Measurements from ENCODE around the gene SHKBP1.
"Not testable (repeated sequence)": the region's sequence is repeated elsewhere in the genome, so short reads cannot be mapped to it uniquely, and the experiment has no call there.

The SHKBP1 gene

DNA sequence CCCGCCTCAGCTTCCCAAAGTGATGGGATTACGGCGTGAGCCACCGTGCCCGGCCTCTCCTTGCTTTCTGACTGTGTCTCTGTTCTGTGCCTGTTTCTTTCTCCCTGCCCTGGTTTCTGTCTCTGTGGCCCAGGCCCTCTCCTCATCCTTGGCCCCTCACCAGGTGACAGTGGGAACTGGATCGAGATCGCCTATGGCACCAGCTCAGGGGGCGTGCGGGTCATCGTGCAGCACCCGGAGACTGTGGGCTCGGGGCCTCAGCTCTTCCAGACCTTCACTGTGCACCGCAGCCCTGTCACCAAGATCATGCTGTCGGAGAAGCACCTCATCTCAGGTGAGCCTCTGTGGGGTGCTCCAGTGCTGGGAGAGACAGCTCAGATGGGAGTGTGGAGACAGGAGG, 9.9 kb downstream of the SHKBP1 start:
- DNase-seq (no peak), ATAC-seq (no peak)
- Mint-ChIP-seq H3K4me3 (no peak overlapping the region), H3K4me1 (peaks cover 10% of the 10 kb centered on the region), H3K27me3 (no peaks in the 10 kb centered on the region), H3K36me3 (ENCODE audit: low read depth) (peaks cover 20% of the 10 kb centered on the region), H3K9me3 (no peaks in the 10 kb centered on the region), H3K27ac (no peak overlapping the region)

DNA sequence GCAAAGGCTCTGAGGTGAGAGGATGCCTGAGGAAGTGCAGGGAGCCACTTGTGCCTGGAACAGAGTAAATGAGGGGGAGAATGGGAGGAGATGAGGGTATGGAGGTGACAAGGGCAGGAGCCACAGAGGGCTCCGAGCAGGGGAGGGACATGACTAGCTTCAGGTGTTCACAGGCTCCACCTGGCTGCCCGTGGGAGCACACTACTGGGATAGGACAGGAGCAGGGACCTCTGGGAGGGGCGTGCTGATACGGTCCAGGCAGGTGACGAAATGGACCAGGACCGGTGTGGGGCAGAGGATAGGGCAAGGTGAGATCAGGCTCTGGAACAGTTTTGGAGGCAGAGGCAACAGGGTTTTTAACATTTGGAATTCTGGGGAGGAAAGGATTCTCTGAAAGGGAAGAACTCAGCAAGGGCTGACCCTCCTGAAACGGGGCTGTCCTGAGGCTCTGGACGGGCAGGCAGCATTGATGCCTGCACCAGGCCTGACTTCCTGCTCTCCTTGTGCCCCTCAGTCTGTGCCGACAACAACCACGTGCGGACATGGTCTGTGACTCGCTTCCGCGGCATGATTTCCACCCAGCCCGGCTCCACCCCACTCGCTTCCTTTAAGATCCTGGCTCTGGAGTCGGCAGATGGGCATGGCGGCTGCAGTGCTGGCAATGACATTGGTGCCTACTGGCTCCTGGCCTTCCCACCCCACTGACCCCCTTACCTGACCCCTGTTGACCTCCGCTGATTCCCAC, 11.6 kb downstream of the SHKBP1 start:
- H3K27me3 Mint-ChIP-seq: no peaks in the 10 kb centered on the region
- no peak overlapping the region for H3K27ac Mint-ChIP-seq
- no peaks in the 10 kb centered on the region for H3K9me3 Mint-ChIP-seq
- DNase-seq: no peak
- no peak for ATAC-seq
- peaks cover 14% of the 10 kb centered on the region for H3K36me3 Mint-ChIP-seq (ENCODE audit: low read depth)
- peaks cover 10% of the 10 kb centered on the region for H3K4me1 Mint-ChIP-seq
- no peak overlapping the region for H3K4me3 Mint-ChIP-seq

DNA sequence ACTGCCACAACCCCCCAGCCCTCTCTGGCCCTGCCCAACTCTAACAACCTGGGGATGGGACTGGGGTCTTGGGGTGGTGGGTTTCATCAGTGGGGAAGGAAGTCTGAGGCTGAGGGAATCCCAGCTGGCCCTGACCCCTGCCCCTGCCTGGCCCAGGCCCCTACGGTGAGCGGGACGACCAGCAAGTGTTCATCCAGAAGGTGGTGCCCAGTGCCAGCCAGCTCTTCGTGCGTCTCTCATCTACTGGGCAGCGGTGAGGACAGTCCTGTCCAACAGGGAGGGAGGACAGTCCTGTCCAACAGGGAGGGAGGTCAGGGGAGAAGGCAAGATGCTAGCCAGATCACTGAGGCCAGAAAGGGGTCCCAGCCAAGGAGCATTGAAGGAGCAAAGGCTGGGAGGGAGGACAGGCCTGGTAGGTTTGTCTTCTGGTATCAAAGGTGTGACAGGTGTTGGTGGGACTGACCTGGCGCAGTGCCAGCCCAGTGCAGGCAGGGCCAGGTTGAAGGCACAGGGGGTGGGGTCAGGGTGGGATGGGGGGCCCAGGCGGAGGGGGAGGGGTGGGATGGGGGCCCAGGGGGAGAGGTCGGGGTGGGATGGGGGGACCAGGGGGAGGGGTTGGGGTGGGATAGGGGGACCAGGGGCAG, 12.4 kb downstream of the SHKBP1 start:
- Mint-ChIP-seq H3K4me1 (peaks cover 9% of the 10 kb centered on the region), H3K9me3 (no peaks in the 10 kb centered on the region), H3K27me3 (no peaks in the 10 kb centered on the region), H3K4me3 (no peak overlapping the region), H3K27ac (no peak overlapping the region), H3K36me3 (ENCODE audit: low read depth) (peaks cover 13% of the 10 kb centered on the region)
- DNase-seq: no peak
- ATAC-seq: no peak

DNA sequence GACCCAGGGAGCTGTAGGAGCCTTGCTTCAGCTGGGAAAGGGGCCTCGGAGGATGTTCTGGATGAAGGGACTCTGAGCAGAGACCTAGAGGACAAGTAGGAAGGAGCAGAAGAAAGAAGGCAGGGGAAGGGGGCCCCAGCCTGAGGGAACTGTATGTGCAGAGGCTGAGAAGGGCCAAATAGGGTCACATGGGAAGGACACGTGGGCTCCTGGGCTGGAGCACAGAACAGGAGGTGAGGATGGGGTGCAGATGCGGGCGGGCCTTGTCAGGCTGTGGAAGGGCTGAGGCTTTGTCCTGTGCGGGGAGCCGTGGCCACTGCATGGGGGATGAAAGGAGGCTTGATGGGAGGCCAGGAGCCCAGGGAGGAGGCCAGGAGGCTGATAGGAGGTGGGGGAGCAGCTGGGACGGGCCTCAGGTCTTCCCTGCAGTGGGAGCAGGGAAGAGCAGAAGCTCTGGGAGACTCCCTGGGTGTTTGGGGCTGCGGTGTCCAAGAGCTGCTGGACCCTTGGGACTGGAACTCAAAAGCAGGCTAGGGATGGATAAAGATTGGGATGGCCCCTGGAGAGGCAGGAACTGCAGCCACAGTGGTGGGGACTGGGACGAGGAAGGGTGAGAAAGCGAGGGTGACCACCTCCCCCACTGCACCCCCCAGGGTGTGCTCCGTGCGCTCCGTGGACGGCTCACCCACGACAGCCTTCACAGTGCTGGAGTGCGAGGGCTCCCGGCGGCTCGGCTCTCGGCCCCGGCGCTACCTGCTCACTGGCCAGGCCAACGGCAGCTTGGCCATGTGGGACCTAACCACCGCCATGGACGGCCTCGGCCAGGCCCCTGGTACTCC, 13.1 kb downstream of the SHKBP1 start:
- Mint-ChIP-seq H3K4me3 (no peak overlapping the region), H3K36me3 (ENCODE audit: low read depth) (peaks cover 12% of the 10 kb centered on the region), H3K27ac (no peak overlapping the region), H3K9me3 (no peaks in the 10 kb centered on the region), H3K4me1 (peaks cover 12% of the 10 kb centered on the region), H3K27me3 (peaks cover 4% of the 10 kb centered on the region)
- DNase-seq: no peak
- no peak for ATAC-seq

DNA sequence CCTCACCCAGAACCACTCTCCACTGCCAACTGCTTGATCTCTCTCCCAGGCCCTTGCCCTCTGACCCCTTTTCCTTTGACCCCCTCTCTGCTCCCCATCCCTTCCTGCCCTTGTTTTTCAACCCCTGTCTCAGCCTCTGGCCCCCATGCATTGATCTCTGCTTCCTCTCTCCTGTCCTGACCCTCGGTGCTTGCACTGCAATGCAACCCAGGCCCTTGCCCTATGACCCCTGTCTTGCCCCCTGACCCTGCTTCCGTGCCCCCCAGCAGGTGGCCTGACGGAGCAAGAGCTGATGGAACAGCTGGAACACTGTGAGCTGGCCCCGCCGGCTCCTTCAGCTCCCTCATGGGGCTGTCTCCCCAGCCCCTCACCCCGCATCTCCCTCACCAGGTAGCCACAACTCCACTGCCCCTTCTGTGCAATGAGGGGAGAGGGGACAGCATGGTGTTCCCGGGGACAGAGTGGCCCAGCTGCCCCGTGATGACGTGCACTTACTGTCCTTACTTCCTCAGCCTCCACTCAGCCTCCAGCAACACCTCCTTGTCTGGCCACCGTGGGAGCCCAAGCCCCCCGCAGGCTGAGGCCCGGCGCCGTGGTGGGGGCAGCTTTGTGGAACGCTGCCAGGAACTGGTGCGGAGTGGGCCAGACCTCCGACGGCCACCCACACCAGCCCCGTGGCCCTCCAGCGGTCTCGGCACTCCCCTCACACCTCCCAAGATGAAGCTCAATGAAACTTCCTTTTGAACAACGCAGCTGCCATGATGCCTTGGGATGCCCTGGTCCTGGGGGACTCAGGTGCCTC, 14.0 kb downstream of the SHKBP1 start:
- H3K9me3 Mint-ChIP-seq: no peaks in the 10 kb centered on the region
- no peak overlapping the region for H3K27ac Mint-ChIP-seq
- peaks cover 15% of the 10 kb centered on the region for H3K4me1 Mint-ChIP-seq
- no peak for DNase-seq
- H3K4me3 Mint-ChIP-seq: no peak overlapping the region
- ATAC-seq: no peak
- peaks cover 12% of the 10 kb centered on the region for H3K36me3 Mint-ChIP-seq (ENCODE audit: low read depth)
- peaks cover 6% of the 10 kb centered on the region for H3K27me3 Mint-ChIP-seq

DNA sequence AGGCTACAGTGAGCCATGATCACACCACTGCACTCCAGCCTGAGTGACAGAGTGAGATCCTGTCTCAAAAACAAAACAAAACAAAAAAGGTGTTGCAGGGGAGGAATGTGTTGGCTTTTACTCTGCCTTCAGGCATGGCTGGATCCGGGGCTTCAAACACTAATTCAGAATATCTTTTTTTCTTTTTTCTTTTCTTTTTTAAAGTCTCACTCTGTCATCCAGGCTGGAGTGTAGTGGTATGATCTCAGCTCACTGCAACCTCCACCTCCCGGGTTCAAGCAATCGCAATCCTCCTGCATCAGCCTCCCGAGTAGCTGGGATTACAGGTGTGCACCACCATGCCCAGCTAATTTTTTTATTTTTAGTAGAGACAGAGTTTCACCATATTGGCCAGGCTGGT, 15.1 kb downstream of the SHKBP1 start:
- not testable (repeated sequence) for H3K9me3 Mint-ChIP-seq; H3K36me3 Mint-ChIP-seq (ENCODE audit: low read depth); H3K27ac Mint-ChIP-seq; H3K4me3 Mint-ChIP-seq; DNase-seq; ATAC-seq
- H3K27me3 Mint-ChIP-seq: peaks cover 12% of the 10 kb centered on the region
- peaks cover 16% of the 10 kb centered on the region for H3K4me1 Mint-ChIP-seq

DNA sequence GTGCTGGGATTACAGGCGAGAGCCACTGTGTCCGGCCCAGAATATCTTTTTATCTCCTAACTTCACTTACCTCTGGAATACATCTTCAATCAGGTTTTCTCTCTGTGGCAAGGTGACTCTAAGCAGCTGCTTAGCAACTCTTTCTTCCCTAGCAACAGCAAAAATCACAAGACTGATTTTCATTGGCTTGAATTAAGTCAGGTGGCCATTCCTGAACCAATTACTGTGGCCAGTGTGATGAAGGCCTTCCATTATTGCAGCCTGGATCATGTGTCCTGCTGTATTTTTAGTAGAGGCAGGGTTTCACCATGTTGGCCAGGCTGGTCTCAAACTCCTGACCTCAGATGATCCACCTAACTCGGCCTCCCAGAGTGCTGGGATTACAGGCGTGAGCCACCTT, 15.5 kb downstream of the SHKBP1 start:
- no peak overlapping the region for H3K4me3 Mint-ChIP-seq
- no peaks in the 10 kb centered on the region for H3K9me3 Mint-ChIP-seq
- peaks cover 16% of the 10 kb centered on the region for H3K4me1 Mint-ChIP-seq
- H3K36me3 Mint-ChIP-seq (ENCODE audit: low read depth): peaks cover 2% of the 10 kb centered on the region
- ATAC-seq (peak; percentile 44), DNase-seq (no peak)
- H3K27me3 Mint-ChIP-seq: peaks cover 13% of the 10 kb centered on the region
- H3K27ac Mint-ChIP-seq: no peak overlapping the region

DNA sequence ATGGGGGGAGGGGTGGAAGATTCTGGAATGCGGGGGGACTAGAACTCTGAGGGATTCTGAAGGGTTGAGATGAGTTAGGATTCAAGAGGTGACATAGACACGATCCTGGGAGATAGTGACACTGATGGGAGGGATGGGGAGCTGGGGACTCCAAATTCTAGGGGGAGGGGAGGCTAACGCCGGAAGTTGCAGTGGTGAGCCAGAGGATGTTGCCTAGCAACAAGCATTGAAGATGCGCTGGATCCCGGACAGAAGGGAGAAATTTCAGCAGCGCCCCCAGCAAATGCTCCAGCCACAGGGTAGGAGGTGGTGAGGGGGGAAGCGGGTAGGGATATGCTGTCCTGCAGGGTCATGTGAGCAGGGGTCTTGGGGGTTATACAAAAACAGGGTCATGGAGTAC, 17.6 kb downstream of the SHKBP1 start:
- Mint-ChIP-seq H3K9me3 (no peaks in the 10 kb centered on the region), H3K36me3 (ENCODE audit: low read depth) (no peaks in the 10 kb centered on the region), H3K4me3 (no peak overlapping the region), H3K27ac (no peak overlapping the region), H3K27me3 (peaks cover 30% of the 10 kb centered on the region), H3K4me1 (peaks cover 30% of the 10 kb centered on the region)
- no peak for DNase-seq
- no peak for ATAC-seq

DNA sequence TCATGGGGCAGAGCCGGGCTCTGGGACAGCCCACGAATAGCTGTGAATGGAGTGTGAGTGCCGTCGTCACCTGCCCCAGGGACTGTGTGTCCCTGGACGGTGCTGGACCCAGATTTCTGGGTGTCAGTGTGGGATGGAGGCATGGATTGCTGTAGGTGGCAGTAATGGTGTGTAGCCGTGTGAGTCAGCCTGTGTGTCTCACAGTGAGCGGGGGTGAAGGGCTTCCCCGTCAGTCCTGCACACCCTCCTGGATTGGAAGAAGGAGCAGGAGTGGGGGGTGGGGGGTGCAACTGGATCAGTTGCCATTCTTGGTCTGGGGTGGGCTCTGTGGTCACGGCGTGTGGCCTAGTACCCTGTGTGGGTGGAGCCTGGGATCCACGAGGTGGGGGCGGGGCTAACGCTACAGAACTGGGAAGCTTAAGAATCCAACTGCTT, 18.0 kb downstream of the SHKBP1 start:
- DNase-seq (no peak), ATAC-seq (no peak)
- Mint-ChIP-seq H3K4me3 (no peak overlapping the region), H3K9me3 (no peaks in the 10 kb centered on the region), H3K27me3 (peaks cover 34% of the 10 kb centered on the region), H3K27ac (no peak overlapping the region), H3K36me3 (ENCODE audit: low read depth) (no peaks in the 10 kb centered on the region), H3K4me1 (peaks cover 34% of the 10 kb centered on the region)

DNA sequence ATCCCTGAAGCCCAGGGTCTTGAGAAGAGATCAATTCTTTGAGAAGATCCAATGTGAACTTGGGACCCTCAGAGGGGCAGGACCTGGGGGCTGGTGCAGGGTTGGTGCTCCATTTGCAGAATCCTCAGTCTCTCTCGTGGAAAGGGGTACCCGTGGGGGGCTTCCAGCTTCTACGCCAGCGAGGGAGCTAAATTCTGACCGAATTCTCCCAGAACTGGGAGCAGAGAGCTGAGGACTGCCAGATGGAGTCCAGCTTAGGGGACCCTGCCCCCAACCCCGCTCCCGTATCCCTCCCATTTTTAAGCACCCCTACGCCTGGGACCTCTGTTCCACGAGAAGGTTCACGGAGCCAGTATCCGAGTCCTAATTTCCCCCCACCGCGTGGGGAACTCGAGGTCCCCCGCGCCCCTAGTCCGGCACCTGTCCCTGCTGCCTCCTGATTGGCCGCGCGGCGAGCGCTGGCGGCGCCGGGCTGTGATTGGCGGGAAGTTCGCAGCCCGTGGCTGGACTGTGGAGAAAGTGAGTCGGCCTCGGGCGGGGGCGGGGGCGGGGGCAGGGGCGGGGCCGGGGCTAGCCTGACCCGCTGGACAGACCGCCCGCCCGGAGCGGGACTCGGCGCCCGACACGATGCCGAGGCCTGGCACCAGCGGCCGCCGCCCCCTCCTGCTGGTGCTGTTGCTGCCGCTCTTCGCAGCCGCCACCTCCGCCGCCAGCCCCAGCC, 20.1 kb downstream of the SHKBP1 start:
- Mint-ChIP-seq H3K9me3 (no peaks in the 10 kb centered on the region), H3K27ac (no peak overlapping the region), H3K4me3 (no peak overlapping the region), H3K27me3 (peaks cover 45% of the 10 kb centered on the region), H3K36me3 (ENCODE audit: low read depth) (no peaks in the 10 kb centered on the region), H3K4me1 (peaks cover 44% of the 10 kb centered on the region)
- ATAC-seq (no peak), DNase-seq (peak; percentile 46)

DNA sequence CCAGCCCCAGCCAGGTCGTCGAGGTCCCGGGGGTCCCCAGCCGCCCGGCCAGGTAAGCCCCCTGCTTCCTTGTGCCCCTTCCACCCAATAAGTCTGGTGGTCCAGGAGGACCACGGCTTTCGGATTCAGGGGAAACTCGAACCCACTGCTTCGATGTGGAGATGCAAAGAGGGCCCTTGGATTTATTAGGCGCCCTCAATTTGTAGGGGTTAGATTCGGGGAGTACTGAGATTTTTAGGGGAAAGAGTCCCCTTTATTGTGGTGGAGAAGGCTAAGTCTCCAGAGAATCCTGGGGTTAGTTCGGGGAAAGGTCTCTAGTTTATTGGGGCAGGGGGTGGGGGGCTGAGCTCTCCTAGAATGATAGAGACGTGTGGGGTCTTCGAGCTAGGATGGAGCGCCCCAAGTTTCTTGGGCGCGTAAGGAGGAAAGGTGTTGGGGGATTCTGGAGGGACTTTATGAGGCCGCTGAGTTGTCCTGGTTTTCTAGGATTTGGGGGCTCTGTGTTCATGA, 20.7 kb downstream of the SHKBP1 start:
- peaks cover 49% of the 10 kb centered on the region for H3K27me3 Mint-ChIP-seq
- H3K36me3 Mint-ChIP-seq (ENCODE audit: low read depth): no peaks in the 10 kb centered on the region
- DNase-seq (no peak), ATAC-seq (no peak)
- H3K9me3 Mint-ChIP-seq: no peaks in the 10 kb centered on the region
- peaks cover 46% of the 10 kb centered on the region for H3K4me1 Mint-ChIP-seq
- peak overlapping the region; percentile 35 for H3K4me3 Mint-ChIP-seq
- no peak overlapping the region for H3K27ac Mint-ChIP-seq

DNA sequence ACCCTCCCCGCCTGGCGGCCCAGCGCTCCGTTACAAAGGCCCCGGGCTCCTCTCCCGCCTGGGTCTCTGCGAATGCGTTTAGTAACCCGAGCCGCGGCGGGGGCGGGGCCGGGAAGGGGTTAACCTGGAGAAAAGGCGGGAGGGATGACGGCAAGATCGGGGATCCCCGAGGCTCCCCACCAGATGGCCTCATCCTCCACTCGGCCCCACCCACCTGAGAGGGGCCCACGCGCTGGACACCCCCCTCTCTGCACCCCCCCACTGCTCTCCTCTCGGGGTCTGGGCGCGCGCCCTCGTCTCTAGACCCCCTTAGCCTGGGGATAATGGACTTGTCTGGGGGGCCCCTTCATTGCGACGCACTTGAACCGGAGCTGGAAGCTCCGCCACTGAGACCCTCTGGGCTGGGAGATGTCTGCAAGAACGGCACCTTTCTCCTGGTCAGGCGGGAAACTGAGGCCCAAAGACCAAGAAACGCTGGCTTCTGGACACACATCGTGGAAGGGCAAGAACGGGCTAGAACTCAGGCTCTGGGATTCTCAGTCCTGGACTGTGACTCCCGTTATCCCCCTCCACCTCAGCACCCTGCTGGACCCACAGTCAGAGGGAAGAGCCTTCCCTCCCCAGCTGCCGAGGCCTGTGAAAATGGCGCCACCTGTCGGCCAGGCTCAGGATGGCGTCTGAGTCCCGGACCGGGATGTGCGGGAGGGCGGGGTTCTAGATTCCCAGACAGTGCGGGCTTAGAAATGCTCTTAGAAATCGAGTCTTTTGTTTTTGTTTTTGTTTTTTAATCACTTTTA, 21.6 kb downstream of the SHKBP1 start:
- ATAC-seq (peak; percentile 58), DNase-seq (peak; percentile 91)
- H3K27me3 Mint-ChIP-seq: peaks cover 54% of the 10 kb centered on the region
- H3K4me3 Mint-ChIP-seq: peak overlapping the region; percentile 36
- no peaks in the 10 kb centered on the region for H3K9me3 Mint-ChIP-seq
- H3K27ac Mint-ChIP-seq: no peak overlapping the region
- H3K4me1 Mint-ChIP-seq: peaks cover 54% of the 10 kb centered on the region
- no peaks in the 10 kb centered on the region for H3K36me3 Mint-ChIP-seq (ENCODE audit: low read depth)

DNA sequence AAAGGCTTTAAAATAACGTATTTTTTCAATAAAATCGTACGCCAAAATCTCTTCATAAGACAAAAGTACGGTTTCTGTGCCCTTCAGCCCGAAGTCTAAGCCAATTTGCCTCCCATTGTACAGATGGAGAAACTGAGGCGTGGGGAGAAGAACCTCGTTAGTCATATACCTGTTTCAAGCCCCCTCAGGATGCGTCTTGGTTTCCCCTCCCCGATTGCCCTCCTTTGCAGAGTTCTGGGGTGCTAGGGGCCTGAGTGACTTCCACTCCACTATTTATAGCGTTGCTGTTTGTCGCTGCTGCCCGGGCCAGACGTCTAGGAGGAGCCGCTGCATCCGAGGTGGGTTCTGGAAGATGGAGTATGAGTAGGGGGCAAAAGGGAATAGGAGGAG, 22.2 kb downstream of the SHKBP1 start:
- Mint-ChIP-seq H3K36me3 (ENCODE audit: low read depth) (no peaks in the 10 kb centered on the region), H3K4me3 (no peak overlapping the region), H3K9me3 (no peaks in the 10 kb centered on the region), H3K27ac (no peak overlapping the region), H3K27me3 (peaks cover 54% of the 10 kb centered on the region), H3K4me1 (peaks cover 60% of the 10 kb centered on the region)
- ATAC-seq (no peak), DNase-seq (no peak)
